KBM-7 (cell line): ENCODE measurements around the gene CKLF.

Experiments
- DNase-seq: peaks from one replicate; pipeline ENCODE4 v3.0.0-alpha.2; 2015
- in situ Hi-C: fragments of 300-500 bp; cut with MboI; formaldehyde crosslinking; loops from 2 replicates; pipeline ENCODE4 v1.14.3; 2020; ENCODE audit warnings: low sequenced_read_pairs, low pct_unique_long_range_greater_than_20kb, mixed read lengths

Gene CKLF

DNA sequence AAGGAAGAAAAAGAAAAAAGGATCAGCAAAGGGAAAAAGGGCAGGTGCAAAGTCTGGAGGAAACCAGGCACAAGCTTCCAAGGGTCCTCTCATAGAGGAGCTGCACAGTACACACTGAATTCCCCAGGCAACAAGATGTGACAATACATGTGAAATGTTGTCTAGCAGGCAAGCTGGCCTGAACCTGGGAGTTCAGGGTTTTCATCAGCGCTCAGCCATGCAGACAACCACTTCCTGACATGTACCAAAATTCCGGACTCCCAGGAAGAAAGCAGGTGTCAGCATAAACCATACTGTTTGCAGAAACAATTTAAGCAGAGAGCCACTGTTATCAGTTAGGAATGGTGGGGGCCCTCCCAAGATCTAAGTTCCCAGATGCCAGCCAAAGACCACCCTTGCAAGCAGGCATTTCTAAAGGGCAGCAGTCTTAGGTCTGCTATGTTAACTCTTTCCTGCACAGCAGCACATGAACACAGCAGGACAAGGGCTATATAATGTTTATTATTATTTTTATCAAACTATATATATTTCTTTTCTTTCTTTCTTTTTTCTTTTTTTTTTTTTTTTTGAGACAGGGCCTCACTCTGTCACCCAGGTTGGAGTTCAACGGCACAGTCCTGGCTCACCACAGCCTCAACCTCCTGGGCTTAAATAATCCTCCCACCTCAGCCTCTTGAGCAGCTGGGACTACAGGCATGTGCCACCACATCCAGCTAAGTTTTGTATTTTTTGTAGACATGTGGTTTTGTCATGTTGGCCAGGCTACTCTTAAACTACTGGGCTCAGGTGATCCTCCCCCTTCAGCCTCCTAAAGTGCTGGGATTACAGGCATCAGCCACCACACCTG lies 12.5 kb upstream of the CKLF start:
- DNase-seq: peak; percentile 75
- in situ Hi-C loops: no loop called here

GRCh38 chr16:66541388-66542355 lies 10.7 kb upstream of the CKLF start:
- in situ Hi-C loops: no loop called here

GRCh38 chr16:66542396-66542795 lies 10.0 kb upstream of the CKLF start:
- no peak for DNase-seq
- in situ Hi-C loops: no loop called here

More at GRCh38 chr16:66541388-66542355, 10.7 kb upstream of the CKLF start:
- DNase-seq: no peak

- no peak for DNase-seq
- in situ Hi-C loops: no loop called here
These were observed 8.8 kb upstream of the CKLF start for GRCh38 chr16:66543541-66543940.

- in situ Hi-C loops: no loop called here
These were observed 8.2 kb upstream of the CKLF start for GRCh38 chr16:66544016-66544757.

GRCh38 chr16:66547101-66547989 lies 5.0 kb upstream of the CKLF start:
- in situ Hi-C loops: no loop called here
- no peak for DNase-seq

More at GRCh38 chr16:66544016-66544757, 8.2 kb upstream of the CKLF start:
- DNase-seq: no peak

- DNase-seq: no peak
- in situ Hi-C loops: no loop called here
These were observed 4.3 kb upstream of the CKLF start for GRCh38 chr16:66548068-66548467.

GRCh38 chr16:66548868-66549267 lies 3.5 kb upstream of the CKLF start:
- in situ Hi-C loops: no loop called here
- no peak for DNase-seq

- peak; percentile 67 for DNase-seq
- in situ Hi-C loops: no loop called here
These were observed 2.9 kb upstream of the CKLF start, which contains the start of gene TK2 for GRCh38 chr16:66549284-66550131. Gene TK2, minus strand, starts transcription at chr16:66550122. Its CDS starts 61 bp downstream, at chr16:66550061.

DNA sequence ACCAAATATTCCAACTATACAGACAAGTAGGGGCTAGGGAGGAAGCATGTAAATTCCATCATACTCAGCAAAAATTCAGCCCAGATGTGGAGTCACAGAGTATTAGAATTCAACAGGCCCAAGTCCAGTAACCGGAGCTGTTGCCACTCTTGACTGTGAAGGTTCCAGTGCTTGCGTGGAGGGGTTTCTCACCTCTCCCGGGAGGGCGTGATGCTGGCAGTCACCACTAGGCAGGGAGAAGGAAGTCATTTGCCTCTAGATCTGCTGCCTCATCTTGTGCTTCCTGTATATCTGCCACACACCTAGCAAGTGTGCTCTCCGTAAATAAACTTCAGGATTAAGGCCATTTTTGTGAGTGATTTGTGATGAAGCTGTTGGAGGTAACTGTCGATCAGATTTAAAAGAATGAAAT lies 1.0 kb upstream of the CKLF start:
- in situ Hi-C loops: no loop called here
- DNase-seq: peak; percentile 78

GRCh38 chr16:66551788-66552285 lies 539 bp upstream of the CKLF start:
- DNase-seq: no peak
- in situ Hi-C loops: no loop called here

GRCh38 chr16:66553223-66553622 lies 847 bp downstream of the CKLF start:
- DNase-seq: no peak
- in situ Hi-C loops: no loop called here

- in situ Hi-C loops: no loop called here
- no peak for DNase-seq
These were observed 1.6 kb downstream of the CKLF start for GRCh38 chr16:66554021-66554420.

DNA sequence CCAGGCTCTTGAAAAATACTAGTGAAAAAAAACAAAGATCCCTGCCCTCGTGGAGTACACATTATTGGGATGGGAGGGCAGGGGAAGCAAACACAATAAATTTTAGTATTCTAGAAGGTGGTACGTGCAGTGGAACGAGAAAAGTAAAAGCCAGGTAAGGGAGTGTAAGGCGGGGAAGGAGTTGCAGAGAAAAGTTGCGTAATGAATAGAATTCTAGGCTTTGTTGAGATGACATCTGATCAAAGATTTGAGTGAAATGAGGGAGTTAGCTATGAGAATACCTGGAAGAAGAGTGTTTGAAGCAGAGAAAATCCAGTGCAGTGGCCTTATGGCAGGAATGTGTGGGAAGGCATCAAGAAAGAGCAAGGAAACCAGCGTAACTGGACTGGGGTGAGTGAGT lies 2.1 kb downstream of the CKLF start:
- in situ Hi-C loops: no loop called here
- no peak for DNase-seq

DNA sequence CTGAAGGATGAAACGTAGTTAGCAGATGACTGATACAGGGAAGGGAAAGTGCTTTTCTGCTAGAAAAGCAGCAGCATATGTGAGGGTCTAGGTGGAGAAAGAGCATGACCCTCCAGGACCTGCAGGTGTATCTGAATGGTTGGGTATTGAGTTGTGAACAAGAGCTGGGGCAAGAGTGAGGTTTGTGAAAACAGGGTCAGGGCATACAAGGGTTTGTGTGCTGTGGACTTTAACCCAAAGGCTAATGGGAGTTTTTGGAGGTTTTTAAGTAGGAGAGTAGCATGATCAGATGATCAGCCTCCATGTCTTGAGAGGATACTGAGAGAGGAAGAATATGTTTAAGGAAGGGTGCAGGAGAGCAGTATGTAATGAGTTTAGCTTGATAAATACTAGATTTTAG lies 7.7 kb downstream of the CKLF start:
- in situ Hi-C loops: no loop called here
- no peak for DNase-seq

DNA sequence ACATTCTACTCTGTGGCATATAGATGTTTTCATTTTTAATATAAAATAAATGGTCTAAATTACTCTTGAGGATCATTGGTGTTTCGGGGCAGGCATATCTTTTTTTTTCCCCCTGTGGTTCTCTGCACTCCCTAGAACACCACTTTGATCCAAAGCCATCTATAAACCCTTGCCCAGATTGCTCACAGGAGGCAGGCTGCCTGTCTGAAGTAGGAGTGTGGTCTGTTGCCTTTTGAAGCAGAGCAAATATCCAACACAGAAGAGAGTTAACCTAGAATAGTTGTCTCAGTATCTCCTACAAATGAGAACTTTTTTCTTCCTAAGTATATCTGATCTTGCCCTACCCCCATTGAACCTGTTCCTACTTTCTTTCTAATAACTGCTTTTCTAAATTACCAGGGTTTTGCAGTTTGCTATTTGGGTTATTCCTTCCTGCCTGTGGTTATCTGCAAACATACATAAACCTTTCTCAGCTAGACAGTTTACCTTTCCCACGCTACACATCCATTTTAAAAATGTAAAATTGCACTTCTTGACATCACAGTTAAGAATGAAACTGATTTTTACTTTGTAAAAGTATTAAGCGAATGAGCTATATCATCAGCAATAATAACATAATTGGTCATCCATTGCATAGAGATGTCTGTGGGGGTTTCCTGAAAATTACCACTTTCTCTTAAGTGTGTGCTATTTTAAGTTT lies 9.2 kb downstream of the CKLF start:
- in situ Hi-C loops: no loop called here

GRCh38 chr16:66562409-66562808 lies 10.0 kb downstream of the CKLF start:
- in situ Hi-C loops: no loop called here
- no peak for DNase-seq

More for the DNA sequence above, 9.2 kb downstream of the CKLF start:
- DNase-seq: no peak
